SHP77 (cell line): ENCODE data around the gene CAMK2A.

Source experiments
- DNase-seq, 2 experiments: peaks; one replicate each; lab custom pipeline; 2025; lab: John Stamatoyannopoulos, UW

Gene CAMK2A

GRCh38 chr5:150184990-150185912, 104.3 kb downstream of the CAMK2A start:
- DNase-seq: no peak

DNA sequence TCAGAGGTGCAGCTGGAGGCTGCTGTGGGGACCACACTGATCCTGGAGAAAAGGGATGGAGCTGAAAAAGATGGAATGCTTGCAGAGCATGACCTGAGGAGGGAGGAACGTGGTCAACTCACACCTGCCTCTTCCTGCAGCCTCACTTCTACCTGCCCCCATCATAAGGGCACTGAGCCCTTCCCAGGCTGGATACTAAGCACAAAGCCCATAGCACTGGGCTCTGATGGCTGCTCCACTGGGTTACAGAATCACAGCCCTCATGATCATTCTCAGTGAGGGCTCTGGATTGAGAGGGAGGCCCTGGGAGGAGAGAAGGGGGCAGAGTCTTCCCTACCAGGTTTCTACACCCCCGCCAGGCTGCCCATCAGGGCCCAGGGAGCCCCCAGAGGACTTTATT, 105.6 kb downstream of the CAMK2A start:
- no peak for DNase-seq

GRCh38 chr5:150183436-150183835, 106.1 kb downstream of the CAMK2A start:
- no peak for DNase-seq

DNA sequence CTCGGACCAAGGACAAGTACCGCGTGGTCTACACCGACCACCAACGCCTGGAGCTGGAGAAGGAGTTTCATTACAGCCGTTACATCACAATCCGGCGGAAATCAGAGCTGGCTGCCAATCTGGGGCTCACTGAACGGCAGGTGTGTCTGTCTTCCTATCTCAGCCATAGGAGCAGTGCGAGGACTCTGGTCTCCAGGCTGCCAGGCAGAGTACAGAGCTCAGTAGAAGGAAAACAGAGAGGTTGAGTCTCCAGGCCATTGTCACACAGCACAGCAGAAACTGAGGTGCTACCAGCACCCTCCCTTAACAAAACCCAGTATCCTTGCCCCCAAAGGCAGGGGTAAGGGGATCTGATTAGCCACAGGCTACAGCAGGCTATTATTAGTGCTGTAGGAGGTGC, 106.8 kb downstream of the CAMK2A start:
- DNase-seq: no peak

DNA sequence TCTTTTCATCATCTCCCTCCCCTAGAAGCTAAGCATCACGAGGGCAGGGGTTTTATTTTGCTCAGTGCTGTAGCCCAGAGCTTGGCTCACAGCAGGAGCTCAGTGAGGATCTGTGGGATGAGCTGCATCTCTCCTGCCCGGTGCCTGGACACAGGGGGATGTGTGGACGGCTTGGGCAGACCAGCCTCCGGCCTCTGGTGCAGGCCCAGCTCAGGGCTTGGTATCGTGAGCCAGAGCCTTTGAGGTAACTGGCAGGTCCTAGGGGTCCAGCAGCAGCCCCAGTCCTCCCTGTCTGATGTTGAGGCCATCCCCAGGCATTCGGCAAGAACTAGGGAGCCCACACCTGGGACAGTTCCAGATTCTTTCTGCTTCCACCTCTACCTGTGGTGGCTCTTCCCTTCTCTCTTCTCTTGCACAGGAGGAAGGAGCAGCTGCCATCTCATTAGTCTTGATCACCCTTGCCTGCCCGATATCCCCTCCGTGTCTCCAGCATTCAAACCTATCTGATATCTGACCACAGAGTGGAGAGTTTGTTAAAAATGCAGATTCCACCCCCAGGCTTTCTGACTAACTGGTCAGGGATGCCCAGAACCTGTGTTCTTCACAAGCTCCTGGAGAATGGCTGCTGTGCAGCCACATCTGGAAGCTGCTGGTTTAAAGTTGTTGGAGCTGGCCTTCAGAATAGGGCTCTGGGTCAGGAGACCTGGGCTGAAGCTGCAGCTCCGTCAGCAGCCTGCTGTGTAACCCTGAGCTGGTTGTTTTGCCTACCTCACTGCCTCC, 107.6 kb downstream of the CAMK2A start:
- DNase-seq: no peak

DNA sequence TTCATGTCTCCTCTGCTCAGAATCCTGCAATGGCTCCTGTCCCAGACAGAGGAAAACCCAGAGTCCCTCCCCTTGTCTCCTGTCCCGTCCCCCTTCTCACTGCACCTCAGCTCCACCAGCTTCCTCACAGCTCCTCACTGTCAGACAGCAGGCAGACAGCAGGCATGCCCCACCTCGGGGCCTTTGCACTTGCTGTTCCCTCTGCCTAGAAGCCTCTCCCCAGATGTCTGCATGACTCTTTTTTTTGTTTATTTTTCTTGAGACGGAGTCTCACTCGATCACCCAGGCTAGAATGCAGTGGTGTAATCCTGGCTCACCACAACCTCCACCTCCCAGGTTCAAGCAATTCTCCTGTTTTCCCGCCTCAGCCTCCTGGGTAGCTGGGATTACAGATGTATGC, 108.5 kb downstream of the CAMK2A start:
- no peak for DNase-seq

- DNase-seq: no peak
Observed at GRCh38 chr5:150180241-150181026, 109.1 kb downstream of the CAMK2A start.

DNA sequence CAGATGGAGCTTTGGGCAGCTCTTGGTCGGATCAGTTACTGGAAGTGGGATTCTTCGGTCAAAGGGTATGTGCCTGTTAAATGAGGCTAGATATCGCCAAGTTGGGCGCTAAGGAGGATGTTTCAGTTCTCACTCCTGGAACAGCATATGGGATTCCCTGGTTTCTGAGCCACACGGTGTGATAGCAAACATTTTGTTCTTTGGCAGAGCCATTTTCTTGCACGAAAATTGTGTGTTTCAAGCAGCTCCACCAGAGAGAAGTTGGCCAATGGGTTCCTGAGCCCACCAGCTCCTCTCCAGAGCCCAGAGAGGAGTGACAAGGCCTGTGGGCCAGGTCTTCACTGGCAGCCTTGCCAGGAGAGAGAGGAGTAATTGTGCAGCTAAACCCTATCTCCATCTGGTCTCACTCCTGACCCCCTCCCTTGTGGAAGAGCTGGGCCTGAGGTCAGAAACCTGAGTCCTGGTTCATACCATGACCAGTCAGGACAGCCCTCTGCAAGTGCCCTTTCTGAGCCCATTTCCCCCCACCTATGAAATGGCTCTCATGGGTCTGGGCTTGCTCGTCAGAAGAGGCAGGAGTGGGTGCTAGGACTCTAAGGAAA, 110.5 kb downstream of the CAMK2A start:
- DNase-seq: no peak

GRCh38 chr5:150178262-150178661, 111.3 kb downstream of the CAMK2A start:
- no peak for DNase-seq

DNA sequence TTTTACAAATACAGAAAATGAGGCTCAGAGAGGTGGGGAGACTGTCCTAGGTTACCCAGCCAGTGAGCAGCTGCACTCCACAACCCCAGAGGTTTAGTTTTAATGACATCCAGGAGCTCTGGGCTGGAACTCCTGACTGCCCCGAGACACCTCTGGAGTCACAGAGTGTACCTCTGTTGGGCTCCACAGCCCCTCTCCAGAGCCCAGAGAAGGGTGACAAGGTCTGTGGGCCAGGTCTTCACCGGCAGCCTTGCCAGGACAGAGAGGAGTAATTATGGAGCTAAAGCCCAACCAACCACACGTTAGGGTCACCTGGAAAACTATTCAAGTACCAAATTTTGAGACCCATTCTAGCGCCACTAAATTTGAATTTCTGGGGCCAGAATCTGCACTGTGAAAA, 111.9 kb downstream of the CAMK2A start:
- DNase-seq: no peak

GRCh38 chr5:150176745-150177477, 112.7 kb downstream of the CAMK2A start:
- DNase-seq: no peak

DNA sequence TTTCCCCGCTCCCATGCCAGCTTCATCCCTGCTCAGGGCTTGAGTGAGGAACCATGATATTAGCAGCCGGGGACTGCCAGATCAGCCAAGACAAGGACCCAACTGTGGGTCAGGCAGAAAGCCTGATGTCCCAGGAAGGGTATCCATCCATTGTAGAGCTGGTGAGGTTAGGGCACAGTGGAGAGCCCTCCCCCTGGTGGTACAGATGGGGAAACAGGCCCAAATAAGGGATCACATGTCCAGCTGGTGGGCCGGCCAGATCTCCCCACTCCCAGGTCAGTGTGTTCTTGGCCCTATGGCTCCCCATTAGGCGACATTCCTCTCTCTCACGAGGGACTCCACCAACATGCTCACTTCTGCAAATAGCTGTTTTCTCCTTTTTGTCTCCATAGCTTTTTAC, 114.0 kb downstream of the CAMK2A start:
- no peak for DNase-seq

DNA sequence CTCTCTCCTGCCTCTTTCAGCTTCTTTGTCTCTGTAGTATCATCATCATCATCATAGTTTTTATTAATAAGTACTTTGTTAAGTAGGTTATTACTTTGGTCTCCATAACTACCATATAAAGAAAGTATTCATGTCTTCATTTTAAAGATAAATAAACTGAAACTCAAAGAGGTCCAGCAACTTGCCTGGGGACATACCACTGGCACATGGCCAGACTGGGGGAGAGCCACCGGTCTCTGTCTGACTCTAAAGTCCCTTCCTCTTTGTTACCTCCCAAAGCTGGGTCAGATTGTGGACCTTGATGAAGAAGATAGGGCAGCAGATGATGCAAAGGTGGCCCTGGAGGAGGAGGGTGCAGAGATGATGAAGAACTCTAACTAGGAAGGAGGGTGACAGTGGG, 114.5 kb downstream of the CAMK2A start:
- DNase-seq: no peak

DNA sequence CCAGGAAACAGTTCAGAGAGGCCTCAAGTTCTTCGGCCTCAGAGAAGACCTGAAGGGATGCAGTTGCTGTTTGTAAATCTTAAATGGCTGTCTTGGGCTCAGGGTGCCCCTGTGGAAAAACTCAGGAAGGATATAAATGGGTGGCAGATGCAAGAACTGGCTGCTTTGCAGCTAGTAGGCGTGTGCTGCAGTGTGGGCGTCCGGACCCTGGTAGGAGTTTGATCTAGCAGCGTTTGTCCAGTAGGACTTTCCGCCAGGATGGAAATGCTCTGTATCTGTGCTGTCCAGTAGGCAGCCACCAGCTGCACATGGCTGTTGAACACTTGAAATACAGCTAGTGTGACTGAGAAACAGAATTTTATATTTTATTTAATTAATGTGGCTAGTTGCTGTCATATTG, 115.3 kb downstream of the CAMK2A start:
- no peak for DNase-seq

DNA sequence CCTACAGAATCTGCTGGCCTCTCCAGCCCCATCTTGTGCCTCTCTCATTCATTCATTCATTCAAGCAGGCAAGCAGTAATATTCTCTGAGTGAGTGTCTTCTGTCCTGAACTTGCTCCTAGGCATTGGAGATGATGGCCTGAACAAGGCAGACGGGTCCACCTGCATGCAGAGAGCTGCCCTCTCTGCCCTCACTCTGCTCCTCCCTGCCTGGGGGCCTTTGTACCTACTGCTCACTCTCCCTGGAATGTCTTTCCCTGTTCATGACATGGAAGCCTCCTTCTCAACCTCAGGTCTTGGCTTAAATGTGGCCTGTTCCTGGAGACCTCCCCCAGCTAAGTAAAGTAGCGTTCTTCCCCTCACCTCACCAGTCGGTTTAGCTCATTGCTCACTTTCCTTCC, 116.4 kb downstream of the CAMK2A start:
- DNase-seq: no peak

DNA sequence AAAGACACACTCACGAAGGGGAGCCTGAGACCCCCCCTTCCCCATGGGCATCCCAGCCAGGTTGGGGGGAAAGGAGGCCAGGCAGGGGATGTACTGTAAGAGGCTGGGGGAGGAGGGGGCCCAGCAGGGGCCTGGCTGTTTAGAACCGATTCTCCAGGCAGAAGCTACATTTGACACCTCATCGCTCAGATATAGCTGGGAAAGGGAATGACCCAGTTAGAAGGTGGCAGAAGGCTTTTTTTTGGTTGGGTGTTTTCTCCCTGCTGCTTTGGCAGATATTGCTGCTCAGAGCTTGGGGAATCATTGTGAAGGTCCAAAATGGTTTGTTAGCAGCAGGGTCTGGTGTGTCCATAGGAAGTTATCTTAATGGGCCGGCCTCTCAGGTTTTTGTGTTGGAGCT, 117.0 kb downstream of the CAMK2A start:
- DNase-seq: no peak

GRCh38 chr5:150172145-150172544, 117.4 kb downstream of the CAMK2A start:
- DNase-seq: no peak
